SK-N-SH (cell line): Measurements from ENCODE around the gene A4GALT. TPM values are rescaled to one million over a fixed set of nuclear protein-coding genes. Genes with fewer than 3 reads are reported as not detected.

ENCODE experiments used
- CTCF ChIA-PET: fragments of 300-600, 350-600 bp; formaldehyde crosslinking; extraction: SDS; loops from one replicate; lab custom pipeline; 2021; lab: Yijun Ruan, JAX
- POLR2A ChIA-PET: fragments of 350-600 bp; sonication (Branson Sonifier 250); formaldehyde crosslinking; extraction: SDS; loops from one replicate; lab custom pipeline; 2020; ENCODE audit warnings: antibody characterized with exemption, inconsistent platforms; lab: Yijun Ruan, JAX
- DNase-seq: peaks from one replicate; pipeline ENCODE4 v3.0.0; 2012
- H2AFZ ChIP-seq: fragments of 200-600 bp; sonication (generic); 2 replicates; pipeline ENCODE4 v1.8.1; 2016; ENCODE audit warnings: antibody characterized with exemption, mild to moderate bottlenecking, low read depth
- H3F3A ChIP-seq: fragments of 200-600 bp; sonication (generic); replicated peaks from 2 replicates; pipeline ENCODE3; 2016; ENCODE audit warnings: antibody characterized with exemption, mild to moderate bottlenecking; ENCODE audit not compliant: insufficient read depth
- H3K27ac ChIP-seq, 2 experiments: fragments of 200-500 bp in 1 of 2; fragments of 200-600 bp in 1 of 2; sonication (Bioruptor generic) in 1 of 2; sonication (generic), shearing (Covaris generic) in 1 of 2; 2 replicates each; pipeline versions ENCODE4 v1.5.1 to v1.6.1; 2014 to 2016; ENCODE audit warnings: low read depth in 2 of 2, inconsistent platforms in 1 of 2, low read length in 1 of 2, mild to moderate bottlenecking in 1 of 2, mixed read lengths in 1 of 2
- H3K27me3 ChIP-seq: fragments of 200-600 bp; sonication (generic), shearing (Covaris generic); 2 replicates; pipeline ENCODE4 v1.6.1; 2016; ENCODE audit warnings: mixed run types; ENCODE audit not compliant: insufficient read depth
- H3K36me3 ChIP-seq, 2 experiments: fragments of 200-500 bp in 1 of 2; fragments of 200-600 bp in 1 of 2; sonication (Bioruptor generic) in 1 of 2; sonication (generic) in 1 of 2; replicated peaks in 1 of 2; 2 replicates each; pipeline versions ENCODE3 to v1.5.1; 2014 to 2016; ENCODE audit warnings: low read length in 1 of 2, mild to moderate bottlenecking in 1 of 2; ENCODE audit not compliant: insufficient read depth in 2 of 2, control insufficient read depth in 1 of 2
- H3K4me1 ChIP-seq, 2 experiments: fragments of 200-500 bp in 1 of 2; fragments of 200-600 bp in 1 of 2; sonication (Bioruptor generic) in 1 of 2; sonication (generic), shearing (Covaris generic) in 1 of 2; 2 replicates each; pipeline versions ENCODE4 v1.5.1 to v1.6.1; 2014 to 2016; ENCODE audit warnings: low read depth in 1 of 2, low read length in 1 of 2, mixed run types in 1 of 2; ENCODE audit not compliant: insufficient read depth in 2 of 2, control insufficient read depth in 1 of 2
- H3K4me2 ChIP-seq: fragments of 200-600 bp; sonication (generic), shearing (Covaris generic); 2 replicates; pipeline ENCODE4 v1.6.1; 2017; ENCODE audit warnings: mixed run types
- H3K4me3 ChIP-seq, 2 experiments: fragments of 200-500 bp in 1 of 2; fragments of 200-600 bp in 1 of 2; sonication (Bioruptor generic) in 1 of 2; sonication (generic), shearing (Covaris generic) in 1 of 2; 2 replicates each; pipeline versions ENCODE4 v1.5.1 to v1.8.1; 2014 to 2016; ENCODE audit warnings: low read depth in 2 of 2, inconsistent platforms in 1 of 2, low read length in 1 of 2, mild to moderate bottlenecking in 1 of 2, mixed read lengths in 1 of 2, moderate library complexity in 1 of 2
- H3K79me2 ChIP-seq: fragments of 200-600 bp; sonication (generic); 2 replicates; pipeline ENCODE4 v1.8.1; 2017; ENCODE audit warnings: mild to moderate bottlenecking; ENCODE audit not compliant: insufficient read depth
- H3K9ac ChIP-seq: fragments of 200-600 bp; sonication (generic); 2 replicates; pipeline ENCODE4 v1.6.1; 2017; ENCODE audit warnings: mixed run types
- H3K9me2 ChIP-seq: fragments of 200-600 bp; sonication (generic); 2 replicates; pipeline ENCODE4 v1.6.1; 2017; ENCODE audit warnings: mixed run types
- H3K9me3 ChIP-seq: fragments of 200-600 bp; sonication (generic); 2 replicates; pipeline ENCODE4 v1.6.1; 2017; ENCODE audit warnings: mixed run types, mild to moderate bottlenecking, moderate library complexity
- H4K20me1 ChIP-seq: fragments of 200-600 bp; sonication (generic); 2 replicates; pipeline ENCODE4 v1.6.1; 2017; ENCODE audit warnings: mild to moderate bottlenecking, mixed run types; ENCODE audit not compliant: insufficient read depth
- CHD2 ChIP-seq: fragments of 150-350 bp; IDR thresholded peaks from 2 replicates; pipeline ENCODE4 v1.6.1; 2018; ENCODE audit warnings: low read length; ENCODE audit not compliant: partially characterized antibody
- CTCF ChIP-seq: fragments of 200-600 bp; sonication (generic); IDR thresholded peaks from 2 replicates; pipeline ENCODE4 v1.6.1; 2017; ENCODE audit warnings: antibody characterized with exemption, mild to moderate bottlenecking, moderate library complexity
- ELF1 ChIP-seq: IDR thresholded peaks from 2 replicates; pipeline ENCODE4 v1.4.0; 2012
- EP300 ChIP-seq, 2 experiments: IDR thresholded peaks; 2 replicates each; pipeline versions ENCODE4 v1.4.0 to v1.6.1; 2012; ENCODE audit warnings: borderline replicate concordance in 1 of 2, low read depth in 1 of 2, low read length in 1 of 2
- EZH2phosphoT487 ChIP-seq: fragments of 200-600 bp; sonication (generic); IDR thresholded peaks from 2 replicates; pipeline ENCODE4 v1.6.1; 2017; ENCODE audit warnings: low read depth, mixed run types, mild to moderate bottlenecking, antibody characterized with exemption, moderate library complexity, borderline replicate concordance
- FOXJ3 ChIP-seq: sonication (generic); formaldehyde crosslinking; IDR thresholded peaks from 2 replicates; pipeline ENCODE4 v1.5.1; 2020; ENCODE audit warnings: mild to moderate bottlenecking, missing genetic modification reagents
- MEF2A ChIP-seq: IDR thresholded peaks from 2 replicates; pipeline ENCODE4 v1.4.0; 2012; ENCODE audit warnings: low read depth, borderline replicate concordance
- MXI1 ChIP-seq: IDR thresholded peaks from 2 replicates; pipeline ENCODE4 v1.6.1; 2012; ENCODE audit warnings: mild to moderate bottlenecking, low read depth, low read length, improper control_type of control experiment
- NFIC ChIP-seq: IDR thresholded peaks from 2 replicates; pipeline ENCODE4 v1.4.0; 2012; ENCODE audit warnings: borderline replicate concordance
- NRF1 ChIP-seq: IDR thresholded peaks from 2 replicates; pipeline ENCODE4 v1.6.1; 2012; ENCODE audit warnings: low read depth, mild to moderate bottlenecking, low read length
- POLR2AphosphoS5 ChIP-seq: IDR thresholded peaks from 2 replicates; pipeline ENCODE4 v1.6.1; 2012; ENCODE audit warnings: low read depth, low read length
- RAD21 ChIP-seq: IDR thresholded peaks from 2 replicates; pipeline ENCODE4 v1.6.1; 2012; ENCODE audit warnings: mild to moderate bottlenecking, low read length
- RCOR1 ChIP-seq: fragments of 150-350 bp; IDR thresholded peaks from 2 replicates; pipeline ENCODE4 v1.6.1; 2017; ENCODE audit warnings: antibody characterized with exemption, low read length
- RFX5 ChIP-seq: IDR thresholded peaks from 2 replicates; pipeline ENCODE4 v1.6.1; 2012; ENCODE audit warnings: mild to moderate bottlenecking, improper control_type of control experiment, low read length
- RXRA ChIP-seq: IDR thresholded peaks from 2 replicates; pipeline ENCODE4 v1.4.0; 2012; ENCODE audit warnings: low read depth, mild to moderate bottlenecking, borderline replicate concordance
- SMC3 ChIP-seq: IDR thresholded peaks from 2 replicates; pipeline ENCODE4 v1.6.1; 2012; ENCODE audit warnings: low read depth, low read length, improper control_type of control experiment
- TCF12 ChIP-seq: IDR thresholded peaks from 2 replicates; pipeline ENCODE4 v1.4.0; 2012
- TEAD4 ChIP-seq: IDR thresholded peaks from 2 replicates; pipeline ENCODE4 v1.4.0; 2012; ENCODE audit warnings: mild to moderate bottlenecking, borderline replicate concordance; ENCODE audit not compliant: insufficient read depth
- YY1 ChIP-seq: IDR thresholded peaks from 2 replicates; pipeline ENCODE4 v1.4.0; 2012; ENCODE audit warnings: low read depth, mild to moderate bottlenecking
- ZBTB33 ChIP-seq: IDR thresholded peaks from 2 replicates; pipeline ENCODE4 v1.4.0; 2012; ENCODE audit warnings: low read depth, borderline replicate concordance
- WGBS: methylation state at CpG from one replicate; pipeline ENCODE4 v1.1.6; 2017; ENCODE audit warnings: low lambda C conversion rate; 5-methylcytosine and 5-hydroxymethylcytosine counted together
- polyA plus RNA-seq, 3 experiments: library from polyadenylated mRNA; depleted of rRNA; stranded (reverse); fragments of >200 nt; gene quantifications; 2 replicates each; pipeline ENCODE4 v1.2.3, GENCODE V29; 2012
- TF ChIP-seq, protein P1 (sequence below): IDR thresholded peaks from 2 replicates; pipeline ENCODE4 v1.4.0; 2012; ENCODE audit warnings: low read depth, borderline replicate concordance
- TF ChIP-seq, protein P2 (sequence below): IDR thresholded peaks from 2 replicates; pipeline ENCODE4; 2012

Gene A4GALT
- polyA plus RNA-seq, 1 of the 3 experiments (the other 2 are of a cell fraction) = 9.5 TPM

- H3K9ac ChIP-seq = no peak overlapping the region
- no peak for DNase-seq
- no peaks in the 10 kb centered on the region for H4K20me1 ChIP-seq
- no peaks in the 10 kb centered on the region for H3K27me3 ChIP-seq
- no peak overlapping the region for H2AFZ ChIP-seq
- H3K4me1 ChIP-seq = peaks cover 0 to 6% of the 10 kb centered on the region in 2 experiments; a peak in 1 of 4 replicates
- no peaks in the 10 kb centered on the region for H3F3A ChIP-seq
- POLR2A ChIA-PET = no interaction called here
- CTCF ChIA-PET = no interaction called here
- H3K79me2 ChIP-seq = peaks cover 6% of the 10 kb centered on the region; the same call in 1 of the 2 replicates
- H3K36me3 ChIP-seq = no peaks in the 10 kb centered on the region
- TF ChIP-seq SMC3 (no peak), EP300 (IDR thresholded peaks at IDR 0.05; ENCODE audit: borderline replicate concordance in 1 of 2, low read depth in 1 of 2, low read length in 1 of 2) (no peak), RCOR1 (no peak), ZBTB33 (no peak), RFX5 (no peak), CHD2 (no peak), MXI1 (no peak), TCF12 (no peak), ELF1 (no peak)
- TF ChIP-seq, protein P1, sequence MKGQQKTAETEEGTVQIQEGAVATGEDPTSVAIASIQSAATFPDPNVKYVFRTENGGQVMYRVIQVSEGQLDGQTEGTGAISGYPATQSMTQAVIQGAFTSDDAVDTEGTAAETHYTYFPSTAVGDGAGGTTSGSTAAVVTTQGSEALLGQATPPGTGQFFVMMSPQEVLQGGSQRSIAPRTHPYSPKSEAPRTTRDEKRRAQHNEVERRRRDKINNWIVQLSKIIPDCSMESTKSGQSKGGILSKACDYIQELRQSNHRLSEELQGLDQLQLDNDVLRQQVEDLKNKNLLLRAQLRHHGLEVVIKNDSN = no peak
- no peaks in the 10 kb centered on the region for H3K9me3 ChIP-seq
- WGBS = 84% methylated on average over 2 of the region's 8 CpGs
- no peaks in the 10 kb centered on the region for H3K9me2 ChIP-seq
- no peak overlapping the region for H3K4me2 ChIP-seq
- H3K4me3 ChIP-seq = no peak overlapping the region
- H3K27ac ChIP-seq = no peak overlapping the region
These were observed 19.0 kb downstream of the A4GALT start for GRCh38 chr22:42701694-42702093.

DNA sequence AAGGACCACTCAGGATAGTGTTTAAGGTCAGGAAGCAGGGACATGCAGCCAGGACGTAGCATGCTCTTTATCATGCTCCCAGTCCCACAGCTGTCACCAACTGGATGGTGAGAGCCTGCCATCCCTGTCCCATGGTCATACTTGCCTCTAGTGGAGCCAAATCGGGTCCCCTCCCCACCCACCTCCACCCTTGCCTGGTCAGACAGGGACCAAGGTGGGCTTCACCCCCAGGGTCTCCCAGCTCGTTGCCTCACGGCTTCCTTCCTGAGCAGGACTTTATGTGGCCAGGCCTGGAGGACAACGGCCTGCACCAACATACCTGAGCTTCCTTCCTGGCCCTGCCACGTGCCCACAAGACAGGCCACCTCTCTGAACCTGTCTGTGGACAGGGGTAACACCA, 19.8 kb downstream of the A4GALT start:
- H3K79me2 ChIP-seq = peaks cover 6% of the 10 kb centered on the region; the same call in 1 of the 2 replicates
- H3F3A ChIP-seq = no peaks in the 10 kb centered on the region
- no peaks in the 10 kb centered on the region for H3K9me3 ChIP-seq
- H3K4me3 ChIP-seq = no peak overlapping the region
- WGBS = no CpG with 5 or more reads among the region's 6 CpGs
- no peak overlapping the region for H3K4me2 ChIP-seq
- H3K9ac ChIP-seq = no peak overlapping the region
- H3K9me2 ChIP-seq = no peaks in the 10 kb centered on the region
- ChIA-PET CTCF (interaction anchor here (0.9 kb wide), 1 partner anchor 8 kb away, joined by 3 read pairs; no protein-coding TSS in a partner anchor), POLR2A (no interaction called here)
- H3K27me3 ChIP-seq = no peaks in the 10 kb centered on the region
- no peak for DNase-seq
- no peak overlapping the region for H3K27ac ChIP-seq
- H2AFZ ChIP-seq = no peak overlapping the region
- H3K4me1 ChIP-seq = peaks cover 0 to 6% of the 10 kb centered on the region in 2 experiments; a peak in 1 of 4 replicates
- H4K20me1 ChIP-seq = no peaks in the 10 kb centered on the region
- no peaks in the 10 kb centered on the region for H3K36me3 ChIP-seq
- TF ChIP-seq TCF12 (no peak), MEF2A (no peak), NFIC (no peak), EP300 (IDR thresholded peaks at IDR 0.05; ENCODE audit: borderline replicate concordance in 1 of 2, low read depth in 1 of 2, low read length in 1 of 2) (no peak), EZH2phosphoT487 (no peak), FOXJ3 (no peak), TEAD4 (no peak), RAD21 (no peak), CTCF (no peak), RXRA (no peak), YY1 (no peak), ELF1 (no peak), POLR2AphosphoS5 (no peak), NRF1 (no peak), CHD2 (no peak), RCOR1 (no peak)
- TF ChIP-seq, protein P2, sequence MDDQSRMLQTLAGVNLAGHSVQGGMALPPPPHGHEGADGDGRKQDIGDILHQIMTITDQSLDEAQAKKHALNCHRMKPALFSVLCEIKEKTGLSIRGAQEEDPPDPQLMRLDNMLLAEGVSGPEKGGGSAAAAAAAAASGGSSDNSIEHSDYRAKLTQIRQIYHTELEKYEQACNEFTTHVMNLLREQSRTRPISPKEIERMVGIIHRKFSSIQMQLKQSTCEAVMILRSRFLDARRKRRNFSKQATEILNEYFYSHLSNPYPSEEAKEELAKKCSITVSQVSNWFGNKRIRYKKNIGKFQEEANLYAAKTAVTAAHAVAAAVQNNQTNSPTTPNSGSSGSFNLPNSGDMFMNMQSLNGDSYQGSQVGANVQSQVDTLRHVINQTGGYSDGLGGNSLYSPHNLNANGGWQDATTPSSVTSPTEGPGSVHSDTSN = no peak
- TF ChIP-seq, protein P1 = no peak
